Uterus (tissue), 4 donors: Measurements from ENCODE around the gene FBRS. TPM values are rescaled to one million over a fixed set of nuclear protein-coding genes. Genes with fewer than 3 reads are reported as not detected.
"Not testable (repeated sequence)": the region's sequence is repeated elsewhere in the genome, so short reads cannot be mapped to it uniquely, and the experiment has no call there.

Experiments
- DNase-seq, 2 donors: peaks; one replicate each; pipeline ENCODE4 v3.0.0-alpha.2; 2019 to 2020
- H3K27ac ChIP-seq, 2 donors: fragments of 200-600 bp; sonication (generic); 1 replicate in 1 of 2; 2 replicates in 1 of 2; pipeline ENCODE4 v1.5.1; 2016 to 2018
- H3K27me3 ChIP-seq, 2 donors: fragments of 200-600 bp; sonication (generic); one replicate each; pipeline ENCODE4 v1.5.1; 2018 to 2019; ENCODE audit warnings: control low read depth in 1 of 2
- H3K36me3 ChIP-seq, 2 donors: fragments of 200-600 bp; sonication (generic); one replicate each; pipeline ENCODE4 v1.5.1; 2019; ENCODE audit warnings: control low read depth in 1 of 2
- H3K4me1 ChIP-seq, 2 donors: fragments of 200-600 bp; sonication (generic); one replicate each; pipeline ENCODE4 v1.5.1; 2018 to 2019; ENCODE audit warnings: control low read depth in 1 of 2
- H3K4me3 ChIP-seq, 2 donors: fragments of 200-600 bp; sonication (generic); 1 replicate in 1 of 2; 2 replicates in 1 of 2; pipeline ENCODE4 v1.5.1; 2018 to 2019; ENCODE audit warnings: mild to moderate bottlenecking in 1 of 2
- H3K9me3 ChIP-seq, 2 donors: fragments of 200-600 bp; sonication (generic); one replicate each; pipeline ENCODE4 v1.5.1; 2019; ENCODE audit warnings: control low read depth in 1 of 2
- POLR2A ChIP-seq, 2 donors: fragments of 450-650 bp; IDR thresholded peaks; one replicate each; pipeline ENCODE4 v1.6.1; 2016; ENCODE audit warnings: antibody characterized with exemption in 2 of 2, mild to moderate bottlenecking in 1 of 2, moderate library complexity in 1 of 2
- intact Hi-C: fragments of 100-400 bp; cut with DNase I; formaldehyde crosslinking; loops from one replicate; pipeline ENCODE4 v1.15.1; 2023; ENCODE audit warnings: low total_unique reads
- total RNA-seq, 4 donors: library from RNA; depleted of rRNA in 3 of 4; stranded (reverse); fragments of >200 nt in 3 of 4; gene quantifications; one replicate each; pipeline versions ENCODE4 v1.1.0 to v1.2.4, GENCODE V29; 2014 to 2023
- TF ChIP-seq, protein P1 (sequence below), 4 experiments: fragments of 200-600 bp in 2 of 4; fragments of 450-650 bp in 2 of 4; sonication (generic) in 2 of 4; IDR thresholded peaks; one replicate each; pipeline ENCODE4 v1.5.1; 2016 to 2019; ENCODE audit warnings: antibody characterized with exemption in 4 of 4, mild to moderate bottlenecking in 2 of 4, moderate library complexity in 1 of 4
- donor health status: DM: yes; HTN: yes; CAD: no.

FBRS gene
- total RNA-seq, 4 donors from 2014 or later: 8.5 to 78.4 (median 16.5) TPM

- no peak overlapping the region for H3K4me3 ChIP-seq
- H3K9me3 ChIP-seq: no peaks in the 10 kb centered on the region
- H3K27ac ChIP-seq: no peak overlapping the region
- no peaks in the 10 kb centered on the region for H3K36me3 ChIP-seq
- TF ChIP-seq, protein P1, sequence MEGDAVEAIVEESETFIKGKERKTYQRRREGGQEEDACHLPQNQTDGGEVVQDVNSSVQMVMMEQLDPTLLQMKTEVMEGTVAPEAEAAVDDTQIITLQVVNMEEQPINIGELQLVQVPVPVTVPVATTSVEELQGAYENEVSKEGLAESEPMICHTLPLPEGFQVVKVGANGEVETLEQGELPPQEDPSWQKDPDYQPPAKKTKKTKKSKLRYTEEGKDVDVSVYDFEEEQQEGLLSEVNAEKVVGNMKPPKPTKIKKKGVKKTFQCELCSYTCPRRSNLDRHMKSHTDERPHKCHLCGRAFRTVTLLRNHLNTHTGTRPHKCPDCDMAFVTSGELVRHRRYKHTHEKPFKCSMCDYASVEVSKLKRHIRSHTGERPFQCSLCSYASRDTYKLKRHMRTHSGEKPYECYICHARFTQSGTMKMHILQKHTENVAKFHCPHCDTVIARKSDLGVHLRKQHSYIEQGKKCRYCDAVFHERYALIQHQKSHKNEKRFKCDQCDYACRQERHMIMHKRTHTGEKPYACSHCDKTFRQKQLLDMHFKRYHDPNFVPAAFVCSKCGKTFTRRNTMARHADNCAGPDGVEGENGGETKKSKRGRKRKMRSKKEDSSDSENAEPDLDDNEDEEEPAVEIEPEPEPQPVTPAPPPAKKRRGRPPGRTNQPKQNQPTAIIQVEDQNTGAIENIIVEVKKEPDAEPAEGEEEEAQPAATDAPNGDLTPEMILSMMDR (IDR thresholded peaks at IDR 0.05): no peak
- TF ChIP-seq POLR2A (IDR thresholded peaks at IDR 0.05): no peak
- no peaks in the 10 kb centered on the region for H3K4me1 ChIP-seq
- intact Hi-C loops: no loop called here
- no peaks in the 10 kb centered on the region for H3K27me3 ChIP-seq
- DNase-seq: no peak
Measured at GRCh38 chr16:30688701-30689100, 30.5 kb downstream of the FBRS start.

DNA sequence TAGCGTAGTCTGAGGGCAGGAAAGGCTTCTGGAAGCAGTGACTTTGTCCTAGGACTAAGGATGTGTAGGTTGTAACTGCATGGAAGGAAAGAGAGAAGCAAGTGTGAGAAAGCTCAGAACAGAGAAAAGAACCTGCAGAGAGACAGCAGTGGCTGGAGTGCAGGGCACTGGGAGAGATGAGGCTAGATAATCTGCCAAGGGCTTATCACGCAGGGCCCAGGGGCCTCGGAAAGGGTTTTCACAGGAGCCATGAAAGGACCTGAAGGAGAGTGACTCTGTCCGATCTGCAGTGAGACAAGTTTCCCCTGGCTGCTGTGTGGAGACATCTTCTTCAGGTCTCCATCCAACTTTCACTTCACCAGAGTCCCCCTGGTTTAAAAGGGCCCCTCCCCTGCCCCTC lies 33.7 kb downstream of the FBRS start:
- intact Hi-C loops: no loop called here
- TF ChIP-seq, protein P1 (IDR thresholded peaks at IDR 0.05): no peak
- no peak for TF ChIP-seq POLR2A (IDR thresholded peaks at IDR 0.05)
- Histone ChIP-seq H3K27ac (no peak overlapping the region), H3K9me3 (no peaks in the 10 kb centered on the region), H3K27me3 (no peaks in the 10 kb centered on the region), H3K36me3 (no peaks in the 10 kb centered on the region), H3K4me3 (no peak overlapping the region), H3K4me1 (no peaks in the 10 kb centered on the region)
- DNase-seq: no peak

- DNase-seq: no peak
- H3K36me3 ChIP-seq: no peaks in the 10 kb centered on the region
- H3K4me1 ChIP-seq: no peaks in the 10 kb centered on the region
- H3K27ac ChIP-seq: no peak overlapping the region
- TF ChIP-seq, protein P1 (IDR thresholded peaks at IDR 0.05): no peak
- no peaks in the 10 kb centered on the region for H3K27me3 ChIP-seq
- H3K9me3 ChIP-seq: no peaks in the 10 kb centered on the region
- intact Hi-C loops: no loop called here
- no peak overlapping the region for H3K4me3 ChIP-seq
Measured at GRCh38 chr16:30692396-30693064, 34.3 kb downstream of the FBRS start.

DNA sequence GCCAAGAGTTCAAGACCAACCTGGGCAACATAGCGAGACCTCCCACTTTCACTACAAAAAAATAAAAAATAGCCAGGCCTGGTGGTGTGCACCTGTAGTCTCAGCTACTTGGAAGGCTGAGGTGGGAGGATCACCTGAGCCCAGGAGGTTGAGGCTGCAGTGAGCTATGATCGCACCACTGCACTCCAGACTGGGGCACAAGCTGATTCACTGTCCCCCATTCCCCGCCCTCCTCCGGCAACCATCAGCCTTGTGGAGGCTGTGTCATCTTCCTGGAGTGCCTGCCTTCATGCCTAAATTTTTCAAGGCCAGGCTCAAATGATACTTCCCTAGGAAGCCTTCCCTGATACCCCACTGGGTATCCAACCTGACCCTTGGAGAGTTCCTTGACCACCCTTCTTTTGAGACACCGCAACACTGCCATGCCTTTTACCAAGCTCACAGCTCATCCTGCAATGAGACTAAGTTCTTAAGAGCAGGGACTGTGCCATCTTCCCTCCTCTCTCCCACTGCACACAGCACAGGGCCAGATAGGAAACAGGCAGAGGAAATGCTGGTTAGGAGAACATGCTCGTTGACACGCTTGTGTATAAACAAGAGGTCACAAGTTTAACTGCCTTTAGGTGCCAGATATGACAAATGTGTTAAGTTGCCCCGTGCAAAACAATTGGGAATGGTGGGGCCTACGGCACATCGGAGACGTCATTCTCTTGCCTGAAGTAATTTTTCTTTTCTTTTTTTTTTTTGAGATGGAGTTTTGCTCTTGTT lies 36.9 kb downstream of the FBRS start:
- intact Hi-C loops: no loop called here
- H3K4me3 ChIP-seq: no peak overlapping the region
- no peak overlapping the region for H3K27ac ChIP-seq
- H3K36me3 ChIP-seq: no peaks in the 10 kb centered on the region
- no peak for DNase-seq
- H3K9me3 ChIP-seq: no peaks in the 10 kb centered on the region
- TF ChIP-seq, protein P1 (IDR thresholded peaks at IDR 0.05): no peak
- no peak for TF ChIP-seq POLR2A (IDR thresholded peaks at IDR 0.05)
- H3K27me3 ChIP-seq: no peaks in the 10 kb centered on the region
- peaks cover 0 to 7% of the 10 kb centered on the region in 2 donors for H3K4me1 ChIP-seq

DNA sequence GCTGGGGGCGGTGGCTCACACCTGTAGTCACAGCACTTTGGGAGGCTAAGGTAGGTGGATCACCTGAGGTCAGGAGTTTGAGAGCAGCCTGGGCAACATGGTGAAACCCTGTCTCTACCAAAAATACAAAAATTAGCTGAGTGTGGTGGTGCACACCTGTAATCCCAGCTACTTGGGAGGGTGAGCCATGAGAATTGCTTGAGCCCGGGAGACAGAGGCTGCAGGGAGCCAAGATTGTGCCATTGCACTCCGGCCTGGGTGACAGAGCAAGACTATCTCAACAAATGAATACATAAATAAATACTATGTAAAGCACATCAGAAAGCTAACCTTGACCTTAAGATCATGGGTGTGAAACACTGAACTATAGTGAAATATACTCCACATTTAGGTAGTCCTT lies 38.4 kb downstream of the FBRS start:
- H3K27me3 ChIP-seq, intact Hi-C loops, H3K9me3 ChIP-seq, DNase-seq, H3K36me3 ChIP-seq, H3K27ac ChIP-seq, H3K4me3 ChIP-seq: not testable (repeated sequence)
- peaks cover 0 to 10% of the 10 kb centered on the region in 2 donors for H3K4me1 ChIP-seq
